ENCODE measurements around the gene GPX5.

Gene GPX5

GRCh38 chr6:28555136-28555535 is 29.5 kb downstream of the GPX5 start:
- no peak for DNase-seq (ENCODE audit: low spot score)

- no peak for DNase-seq (ENCODE audit: low spot score)
Measured at GRCh38 chr6:28558629-28559028, 32.9 kb downstream of the GPX5 start.

- no peak for DNase-seq (ENCODE audit: low spot score)
Measured at GRCh38 chr6:28563430-28564095, 37.9 kb downstream of the GPX5 start.

- DNase-seq (ENCODE audit: low spot score) = no peak
Measured at GRCh38 chr6:28565823-28566526, 40.3 kb downstream of the GPX5 start.

DNA sequence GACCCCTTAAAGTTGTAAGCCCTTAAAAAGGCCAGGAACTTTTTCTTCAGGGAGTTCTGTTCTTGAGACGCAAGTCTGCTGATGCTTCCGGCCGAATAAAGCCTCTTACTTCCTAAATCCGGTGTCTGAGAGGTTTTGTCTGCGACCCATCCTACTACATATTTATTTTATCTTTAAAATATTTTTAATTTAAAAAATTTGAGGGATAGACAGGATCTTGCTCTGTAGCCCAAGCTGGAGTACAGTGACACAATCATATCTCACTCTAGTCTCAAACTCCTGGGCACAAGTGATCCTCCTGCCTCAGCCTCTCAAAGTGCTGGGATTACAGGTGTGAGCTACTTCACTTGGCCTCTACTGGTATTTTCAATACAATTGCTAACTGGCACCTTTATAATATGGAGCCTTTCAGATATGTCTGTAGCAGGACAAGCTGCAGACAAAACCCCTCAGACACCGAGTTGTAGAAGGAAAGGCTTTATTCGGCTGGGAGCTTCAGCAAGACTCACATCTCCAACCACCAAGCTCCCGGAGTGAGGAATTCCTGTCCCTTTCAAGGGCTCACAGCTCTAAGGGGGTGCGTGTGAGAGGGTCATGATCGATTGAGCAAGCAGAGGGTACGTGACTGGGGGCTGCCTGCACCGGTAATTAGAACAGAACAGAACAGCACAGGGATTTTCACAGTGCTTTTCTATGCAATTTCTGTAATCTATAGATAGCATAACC is 41.0 kb downstream of the GPX5 start:
- DNase-seq (ENCODE audit: low spot score) = no peak

DNA sequence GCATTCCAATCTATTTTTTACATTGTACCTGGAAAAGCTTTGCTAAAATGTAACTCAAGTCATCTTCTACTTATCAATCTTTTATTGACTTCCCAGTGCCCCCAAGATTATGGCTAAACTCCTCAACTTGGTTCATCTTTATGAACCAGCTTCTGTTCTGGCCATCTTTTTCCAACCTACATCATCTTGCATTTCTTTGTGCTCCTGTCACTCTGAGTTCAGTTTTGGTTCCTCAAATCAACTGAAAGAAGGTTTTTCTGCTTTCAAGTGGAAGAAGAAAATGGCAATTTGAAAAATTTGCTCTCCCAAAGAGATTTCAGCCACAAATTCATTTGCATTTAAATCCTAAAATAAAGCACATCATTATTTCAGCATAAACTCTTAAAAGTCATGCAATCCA is 41.8 kb downstream of the GPX5 start:
- no peak for DNase-seq (ENCODE audit: low spot score)

GRCh38 chr6:28568515-28569108 is 42.9 kb downstream of the GPX5 start:
- DNase-seq (ENCODE audit: low spot score) = no peak

GRCh38 chr6:28569748-28570147 is 44.1 kb downstream of the GPX5 start:
- no peak for DNase-seq (ENCODE audit: low spot score)

DNA sequence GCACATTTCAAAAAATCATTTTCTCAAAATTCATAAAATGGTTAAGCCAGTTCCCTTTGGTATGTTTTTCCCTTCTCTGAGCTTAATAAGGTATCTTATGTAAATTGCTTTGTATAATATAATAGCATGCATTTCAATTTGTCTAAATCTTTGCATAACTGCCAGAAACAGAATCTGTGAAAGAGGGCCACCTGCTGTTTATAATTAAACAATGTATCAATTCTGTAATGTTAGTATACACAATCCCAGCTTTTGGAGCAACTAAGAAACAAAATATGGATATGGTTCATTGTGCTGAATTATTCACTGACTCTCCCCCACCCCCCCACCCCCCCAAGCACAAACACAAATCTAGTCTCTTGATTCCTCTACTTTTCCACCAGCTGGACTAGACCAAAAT is 54.8 kb downstream of the GPX5 start:
- DNase-seq (ENCODE audit: low spot score) = no peak

DNA sequence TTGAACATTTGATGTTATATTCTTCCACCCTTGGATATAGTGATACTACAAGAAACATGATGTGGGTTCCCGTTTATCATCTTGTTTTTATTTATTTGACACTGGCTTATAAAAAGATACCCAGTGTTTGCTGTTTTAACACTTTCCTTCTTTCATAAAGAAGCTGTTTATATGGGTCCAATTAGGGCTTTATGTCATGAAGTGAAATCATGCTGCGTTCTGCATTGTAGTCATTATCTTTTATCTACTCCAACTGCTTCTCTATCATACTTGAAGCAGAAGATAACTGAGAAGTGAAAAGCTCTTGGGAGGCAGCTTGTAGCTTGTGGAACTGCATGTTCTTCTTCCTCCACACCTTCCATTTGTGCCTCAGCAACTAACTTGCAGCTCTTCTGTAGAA is 57.8 kb downstream of the GPX5 start:
- DNase-seq (ENCODE audit: low spot score) = no peak
